GM12873 (cell line): ENCODE results near the gene ADAMTSL1.

Experiments
- TF ChIP-seq, protein P1 (sequence below): IDR thresholded peaks from 2 replicates; pipeline ENCODE4 v1.5.1; 2012; ENCODE audit warnings: low read depth, mild to moderate bottlenecking, moderate library complexity, low read length, control low read depth; ENCODE audit not compliant: insufficient read depth; ENCODE audit errors: missing control alignments

ADAMTSL1 gene

DNA sequence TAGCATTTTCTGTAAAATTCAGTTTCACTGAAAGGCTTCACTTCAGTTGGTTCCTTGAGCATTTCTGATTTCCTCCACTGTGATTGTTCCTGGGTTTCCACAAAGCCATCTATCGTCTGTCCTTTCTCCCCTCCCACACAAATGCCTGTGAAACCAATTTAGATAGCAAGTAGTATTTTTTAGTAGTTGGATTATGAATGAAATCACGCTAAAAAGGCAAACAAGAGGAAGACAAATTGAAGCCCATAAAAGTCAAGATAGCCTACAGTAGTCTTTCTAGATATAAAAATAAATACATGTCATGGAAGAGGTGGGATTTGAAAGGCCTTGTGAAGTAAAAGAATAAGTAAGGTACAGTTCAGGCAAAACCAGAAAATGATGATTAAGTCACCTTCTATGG, 162.8 kb downstream of the ADAMTSL1 start:
- TF ChIP-seq, protein P1, sequence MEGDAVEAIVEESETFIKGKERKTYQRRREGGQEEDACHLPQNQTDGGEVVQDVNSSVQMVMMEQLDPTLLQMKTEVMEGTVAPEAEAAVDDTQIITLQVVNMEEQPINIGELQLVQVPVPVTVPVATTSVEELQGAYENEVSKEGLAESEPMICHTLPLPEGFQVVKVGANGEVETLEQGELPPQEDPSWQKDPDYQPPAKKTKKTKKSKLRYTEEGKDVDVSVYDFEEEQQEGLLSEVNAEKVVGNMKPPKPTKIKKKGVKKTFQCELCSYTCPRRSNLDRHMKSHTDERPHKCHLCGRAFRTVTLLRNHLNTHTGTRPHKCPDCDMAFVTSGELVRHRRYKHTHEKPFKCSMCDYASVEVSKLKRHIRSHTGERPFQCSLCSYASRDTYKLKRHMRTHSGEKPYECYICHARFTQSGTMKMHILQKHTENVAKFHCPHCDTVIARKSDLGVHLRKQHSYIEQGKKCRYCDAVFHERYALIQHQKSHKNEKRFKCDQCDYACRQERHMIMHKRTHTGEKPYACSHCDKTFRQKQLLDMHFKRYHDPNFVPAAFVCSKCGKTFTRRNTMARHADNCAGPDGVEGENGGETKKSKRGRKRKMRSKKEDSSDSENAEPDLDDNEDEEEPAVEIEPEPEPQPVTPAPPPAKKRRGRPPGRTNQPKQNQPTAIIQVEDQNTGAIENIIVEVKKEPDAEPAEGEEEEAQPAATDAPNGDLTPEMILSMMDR: no peak

DNA sequence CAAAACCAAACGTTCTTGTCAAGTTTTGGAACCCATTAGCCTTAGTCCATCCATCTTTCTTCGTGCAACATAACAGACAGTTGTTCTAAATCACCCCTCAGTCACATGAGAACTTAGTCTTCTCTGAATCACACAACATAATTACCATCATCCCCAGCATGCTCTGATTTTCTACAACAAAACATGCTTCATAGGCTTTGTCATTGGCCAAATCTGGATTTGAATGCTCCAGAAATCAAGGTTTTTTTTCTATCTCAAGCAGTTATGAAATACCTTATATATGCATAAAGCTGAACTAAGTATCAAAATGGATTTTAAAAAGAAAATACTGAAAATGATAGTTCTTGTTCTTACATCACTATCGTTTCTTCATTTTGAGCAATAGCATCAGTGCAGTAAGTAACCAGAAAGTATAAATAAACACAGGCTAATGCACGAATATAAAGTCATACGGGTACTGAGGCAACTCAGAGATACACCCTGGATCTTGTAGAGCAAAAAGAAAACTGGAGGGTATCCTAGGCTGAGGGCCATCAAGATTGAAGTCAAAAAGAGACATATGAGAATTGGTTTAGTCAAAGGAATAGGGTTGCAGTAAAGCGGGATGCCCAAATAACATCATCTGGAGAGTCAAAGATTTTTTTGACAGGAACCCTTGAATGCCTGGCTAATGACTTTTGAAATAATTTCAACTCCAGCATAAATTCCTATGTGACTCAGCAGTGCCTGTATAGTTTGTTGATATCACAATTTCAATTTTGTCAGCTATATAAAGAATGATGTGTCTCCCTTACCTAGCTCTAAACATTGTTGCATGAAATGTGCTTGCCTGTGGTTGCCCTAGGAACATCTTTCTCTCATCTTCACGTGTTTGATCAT, 164.7 kb downstream of the ADAMTSL1 start:
- TF ChIP-seq, protein P1: no peak

DNA sequence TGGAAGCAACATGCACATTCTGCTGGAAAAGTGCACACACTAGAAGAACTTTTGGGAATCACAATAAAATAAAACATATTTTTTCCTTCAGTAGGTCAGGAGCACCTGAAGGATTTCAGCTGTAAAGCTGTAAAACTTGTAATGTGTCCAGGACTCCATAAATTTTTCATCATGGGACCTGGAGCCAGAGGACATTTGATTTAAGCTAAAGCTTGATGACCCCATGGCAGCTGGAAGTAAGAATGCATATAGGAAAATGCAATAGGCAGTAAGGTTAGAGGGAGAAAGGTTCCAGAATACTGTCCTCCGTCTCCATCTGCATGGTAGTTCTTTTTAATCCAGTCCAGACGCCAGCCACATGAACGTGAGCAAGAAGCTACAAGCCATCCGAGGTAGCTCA, 166.0 kb downstream of the ADAMTSL1 start:
- TF ChIP-seq, protein P1: no peak

DNA sequence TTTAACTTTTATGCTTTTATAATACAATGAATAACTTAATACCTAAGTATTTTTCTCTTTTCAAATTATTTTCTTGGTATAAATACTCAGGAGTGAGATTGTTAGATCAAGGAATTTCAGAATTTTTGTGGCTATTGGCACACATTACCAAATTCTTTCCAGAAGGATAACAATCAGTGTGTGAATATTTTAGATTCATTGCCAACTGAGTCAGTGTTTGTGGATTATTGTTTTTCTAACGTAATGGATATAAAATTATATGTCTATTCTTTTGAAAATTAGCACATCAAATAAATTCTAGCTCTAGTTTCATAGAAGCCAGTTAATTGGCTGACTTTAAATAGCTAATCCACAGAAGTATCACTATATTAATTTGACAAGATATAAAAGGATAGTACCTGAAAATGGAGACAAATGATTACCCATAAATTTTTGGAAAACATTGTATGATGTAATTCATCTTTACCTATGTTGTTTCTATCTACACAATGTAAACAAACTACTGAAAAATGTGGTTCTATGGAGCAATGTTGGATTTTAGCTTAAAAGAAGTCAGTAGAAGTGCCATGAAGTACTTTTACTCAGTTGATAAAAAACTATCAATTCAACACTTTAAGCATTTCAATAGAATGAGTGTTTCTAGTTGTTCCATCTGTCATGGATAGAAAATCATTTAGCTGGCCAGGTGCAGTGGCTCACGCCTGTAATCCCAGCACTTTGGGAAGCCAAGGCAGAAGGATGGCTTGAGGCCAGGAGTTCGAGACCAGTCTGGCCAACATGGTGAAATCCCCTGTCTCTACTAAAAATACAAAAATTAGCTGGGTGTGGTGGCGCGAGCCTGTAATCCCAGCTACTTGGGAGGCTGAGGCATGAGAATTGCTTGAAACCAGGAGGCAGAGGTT, 185.1 kb downstream of the ADAMTSL1 start:
- TF ChIP-seq, protein P1: no peak

DNA sequence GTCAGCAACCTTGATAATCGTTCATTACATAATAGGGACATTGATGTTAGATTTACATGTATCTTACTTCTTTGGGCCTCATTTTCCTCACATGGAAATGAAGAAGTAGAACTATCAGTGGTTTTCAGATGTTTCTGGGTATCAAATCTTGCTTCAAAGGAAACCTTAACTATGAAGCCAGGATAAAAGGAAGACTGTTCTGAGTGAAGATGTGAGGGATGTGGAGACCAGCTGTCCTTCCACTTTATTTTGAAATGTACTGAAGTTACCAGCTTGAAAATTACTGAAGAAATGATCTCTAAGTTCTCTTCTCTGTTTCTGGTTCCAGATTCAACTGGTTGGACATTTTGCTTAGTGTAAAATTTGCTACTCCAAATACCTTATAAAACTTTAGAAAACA, 186.0 kb downstream of the ADAMTSL1 start:
- TF ChIP-seq, protein P1: no peak

DNA sequence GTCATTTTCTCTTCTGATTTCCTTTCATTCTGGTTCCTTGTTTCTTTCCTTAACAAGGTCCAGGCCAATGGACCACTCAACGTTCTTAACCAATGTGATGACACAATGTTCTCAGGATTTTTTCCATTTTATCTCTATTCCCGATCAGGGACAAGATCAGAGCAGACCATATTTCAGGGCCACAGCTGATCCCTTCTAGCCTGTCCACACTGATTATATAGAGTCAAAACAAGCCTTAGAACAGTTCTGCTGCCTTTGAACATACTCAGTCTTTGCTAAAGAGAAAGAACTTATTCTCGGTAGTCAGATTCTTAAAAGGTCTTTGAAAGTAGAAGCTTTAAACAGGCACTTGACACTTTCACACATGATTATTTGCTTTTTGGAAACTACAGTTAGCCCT, 188.4 kb downstream of the ADAMTSL1 start:
- TF ChIP-seq, protein P1: no peak

DNA sequence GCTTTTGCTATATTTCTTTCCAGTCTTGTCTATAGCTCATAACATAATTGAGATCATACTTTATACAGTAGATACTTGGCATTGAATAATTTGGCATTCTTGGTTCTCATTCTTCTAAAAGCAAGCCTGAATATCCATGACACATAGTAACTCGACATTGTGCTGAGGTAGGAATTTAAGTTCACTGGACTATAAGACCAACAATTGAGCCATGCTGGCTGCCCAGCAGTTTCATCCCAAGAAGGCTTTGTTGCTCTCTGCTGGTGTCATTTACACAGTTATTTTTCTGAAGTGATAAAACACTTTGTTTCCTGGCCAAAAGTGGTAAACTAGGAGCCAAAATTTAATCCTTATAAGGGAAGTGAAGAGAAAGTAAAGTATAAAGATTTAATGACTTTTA, 192.0 kb downstream of the ADAMTSL1 start:
- TF ChIP-seq, protein P1: no peak
